VCaP (cell line): ENCODE data around the gene RASSF8.
A peak's percentile ranks its signal among the peaks of the same experiment; 100 is the strongest.

Source experiments
- H3K27ac ChIP-seq: fragments of 450-650 bp; 2 replicates; pipeline ENCODE4 v1.5.1; 2017
- CTCF ChIP-seq: fragments of 450-650 bp; conservative IDR thresholded peaks from 2 replicates; pipeline ENCODE4 v1.5.1; 2017; ENCODE audit warnings: mild to moderate bottlenecking, moderate library complexity

Gene RASSF8

GRCh38 chr12:26036877-26037276 is 78.4 kb downstream of the RASSF8 start:
- peak overlapping the region; percentile 96 for H3K27ac ChIP-seq
- no peak for TF ChIP-seq CTCF

GRCh38 chr12:26037615-26038220 is 79.2 kb downstream of the RASSF8 start:
- H3K27ac ChIP-seq: peak overlapping the region; percentile 96
- TF ChIP-seq CTCF: no peak

GRCh38 chr12:26042645-26043044 is 84.2 kb downstream of the RASSF8 start:
- TF ChIP-seq CTCF: no peak
- H3K27ac ChIP-seq: peak overlapping the region; percentile 96

GRCh38 chr12:26043135-26044006 is 84.9 kb downstream of the RASSF8 start:
- TF ChIP-seq CTCF: no peak
- peak overlapping the region; percentile 96 for H3K27ac ChIP-seq

GRCh38 chr12:26044007-26044394 is 85.5 kb downstream of the RASSF8 start:
- TF ChIP-seq CTCF: no peak
- H3K27ac ChIP-seq: peak overlapping the region; percentile 96

- peak overlapping the region; percentile 96 for H3K27ac ChIP-seq
- 0 out of 2 replicates have a peak, but pooled peaks have one; percentile 9 for TF ChIP-seq CTCF
These were observed 86.1 kb downstream of the RASSF8 start for GRCh38 chr12:26044592-26044991.

- no peak for TF ChIP-seq CTCF
- H3K27ac ChIP-seq: peak overlapping the region; percentile 96
These were observed 87.7 kb downstream of the RASSF8 start for GRCh38 chr12:26046203-26046602.
